ENCODE measurements around the gene KIF3A.

KIF3A gene

GRCh38 chr5:132671000-132671399 is 66.3 kb downstream of the KIF3A start:
- no peak for TF ChIP-seq CTCF (IDR thresholded peaks at IDR 0.05; ENCODE audit: borderline replicate concordance, control extremely low read depth, extremely low read depth, insufficient read depth, missing control alignments)
- DNase-seq (ENCODE audit: low spot score) = no peak
- in situ Hi-C loops (cut with MboI; ENCODE audit: low sequenced_read_pairs, unreplicated experiment) = no loop called here

GRCh38 chr5:132669966-132670882 is 67.1 kb downstream of the KIF3A start:
- DNase-seq (ENCODE audit: low spot score) = no peak
- TF ChIP-seq CTCF (IDR thresholded peaks at IDR 0.05; ENCODE audit: borderline replicate concordance, control extremely low read depth, extremely low read depth, insufficient read depth, missing control alignments) = no peak
- in situ Hi-C loops (cut with MboI; ENCODE audit: low sequenced_read_pairs, unreplicated experiment) = no loop called here

- in situ Hi-C loops (cut with MboI; ENCODE audit: low sequenced_read_pairs, unreplicated experiment) = no loop called here
- no peak for DNase-seq (ENCODE audit: low spot score)
- TF ChIP-seq CTCF (IDR thresholded peaks at IDR 0.05; ENCODE audit: borderline replicate concordance, control extremely low read depth, extremely low read depth, insufficient read depth, missing control alignments) = no peak
These were observed 67.9 kb downstream of the KIF3A start for GRCh38 chr5:132669455-132669820.

GRCh38 chr5:132668706-132669454 is 68.5 kb downstream of the KIF3A start:
- no peak for DNase-seq (ENCODE audit: low spot score)
- in situ Hi-C loops (cut with MboI; ENCODE audit: low sequenced_read_pairs, unreplicated experiment) = no loop called here
- no peak for TF ChIP-seq CTCF (IDR thresholded peaks at IDR 0.05; ENCODE audit: borderline replicate concordance, control extremely low read depth, extremely low read depth, insufficient read depth, missing control alignments)

GRCh38 chr5:132667761-132668705 is 69.3 kb downstream of the KIF3A start:
- DNase-seq (ENCODE audit: low spot score) = no peak
- in situ Hi-C loops (cut with MboI; ENCODE audit: low sequenced_read_pairs, unreplicated experiment) = no loop called here

More at GRCh38 chr5:132667761-132668705, 69.3 kb downstream of the KIF3A start:
- no peak for TF ChIP-seq CTCF (IDR thresholded peaks at IDR 0.05; ENCODE audit: borderline replicate concordance, control extremely low read depth, extremely low read depth, insufficient read depth, missing control alignments)

Measured in GM13976 (cell line).